Measurements from ENCODE around the gene CEP128.

Gene CEP128

DNA sequence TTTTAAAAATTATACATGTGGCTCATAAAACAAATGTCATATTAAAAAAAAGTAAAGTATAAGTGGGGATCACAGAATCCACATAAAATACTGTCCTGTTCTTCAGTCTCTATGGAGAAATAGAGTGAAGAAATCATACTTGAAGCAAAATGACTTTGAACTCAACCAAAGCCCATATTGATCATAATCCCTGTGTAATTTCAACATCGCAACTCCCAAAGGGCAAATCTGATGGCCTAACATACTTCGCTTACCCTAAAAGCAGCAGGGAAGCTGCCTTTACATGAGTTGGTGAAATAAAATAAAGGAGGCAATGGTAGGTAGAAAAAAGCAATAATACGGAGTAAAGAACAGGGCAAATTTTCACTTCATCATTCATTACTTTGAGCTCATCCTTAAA lies 101.8 kb downstream of the CEP128 start:
- in situ Hi-C loops (cut with MboI; ENCODE audit: low sequenced_read_pairs, unreplicated experiment): loop anchor here (25.0 kb wide), 1 partner anchor 1877 kb away; no protein-coding TSS in a partner anchor
- TF ChIP-seq, protein P1, sequence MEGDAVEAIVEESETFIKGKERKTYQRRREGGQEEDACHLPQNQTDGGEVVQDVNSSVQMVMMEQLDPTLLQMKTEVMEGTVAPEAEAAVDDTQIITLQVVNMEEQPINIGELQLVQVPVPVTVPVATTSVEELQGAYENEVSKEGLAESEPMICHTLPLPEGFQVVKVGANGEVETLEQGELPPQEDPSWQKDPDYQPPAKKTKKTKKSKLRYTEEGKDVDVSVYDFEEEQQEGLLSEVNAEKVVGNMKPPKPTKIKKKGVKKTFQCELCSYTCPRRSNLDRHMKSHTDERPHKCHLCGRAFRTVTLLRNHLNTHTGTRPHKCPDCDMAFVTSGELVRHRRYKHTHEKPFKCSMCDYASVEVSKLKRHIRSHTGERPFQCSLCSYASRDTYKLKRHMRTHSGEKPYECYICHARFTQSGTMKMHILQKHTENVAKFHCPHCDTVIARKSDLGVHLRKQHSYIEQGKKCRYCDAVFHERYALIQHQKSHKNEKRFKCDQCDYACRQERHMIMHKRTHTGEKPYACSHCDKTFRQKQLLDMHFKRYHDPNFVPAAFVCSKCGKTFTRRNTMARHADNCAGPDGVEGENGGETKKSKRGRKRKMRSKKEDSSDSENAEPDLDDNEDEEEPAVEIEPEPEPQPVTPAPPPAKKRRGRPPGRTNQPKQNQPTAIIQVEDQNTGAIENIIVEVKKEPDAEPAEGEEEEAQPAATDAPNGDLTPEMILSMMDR (IDR thresholded peaks at IDR 0.05; ENCODE audit: borderline replicate concordance, control extremely low read depth, extremely low read depth, insufficient read depth, missing control alignments): no peak
- DNase-seq (ENCODE audit: low spot score): no peak

DNA sequence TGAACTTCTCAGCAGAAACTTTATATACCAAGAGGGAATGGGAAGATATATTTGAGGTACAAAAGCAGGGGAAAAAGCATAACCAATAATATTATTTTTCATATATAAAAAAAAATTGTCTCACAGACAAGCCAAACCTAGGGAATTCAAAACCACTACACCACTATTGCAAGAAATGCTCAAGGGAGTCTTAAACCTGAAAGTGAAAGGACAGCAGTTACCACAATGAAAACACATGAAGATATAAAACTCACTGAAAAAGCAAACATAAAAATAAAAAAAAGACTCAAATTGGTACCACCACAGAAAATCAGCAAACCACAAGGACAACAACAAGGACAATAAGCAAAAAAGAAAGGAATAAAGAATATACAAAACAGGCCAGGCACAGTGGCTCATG lies 131.9 kb downstream of the CEP128 start:
- no peak for DNase-seq (ENCODE audit: low spot score)
- in situ Hi-C loops (cut with MboI; ENCODE audit: low sequenced_read_pairs, unreplicated experiment): no loop called here
- TF ChIP-seq, protein P1 (IDR thresholded peaks at IDR 0.05; ENCODE audit: borderline replicate concordance, control extremely low read depth, extremely low read depth, insufficient read depth, missing control alignments): no peak

DNA sequence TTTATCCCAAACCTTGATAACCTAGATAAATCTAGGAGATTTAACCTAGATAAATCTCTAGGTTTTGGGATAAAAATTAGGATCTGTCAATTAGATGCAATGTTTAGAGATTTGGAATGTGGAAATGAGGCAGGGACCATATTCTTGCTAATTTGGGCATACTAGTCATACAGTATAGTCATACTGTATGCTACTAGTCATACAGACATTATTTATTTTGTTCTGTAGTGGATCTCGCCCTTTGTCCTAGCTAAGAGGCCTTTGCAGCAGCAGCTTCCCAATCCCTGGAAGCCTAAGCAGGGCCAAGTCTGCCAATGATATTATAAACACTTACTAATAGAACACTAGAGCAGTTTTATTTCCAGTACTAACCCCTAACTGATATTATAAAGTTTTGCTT lies 136.4 kb downstream of the CEP128 start:
- in situ Hi-C loops (cut with MboI; ENCODE audit: low sequenced_read_pairs, unreplicated experiment): no loop called here
- no peak for DNase-seq (ENCODE audit: low spot score)
- TF ChIP-seq, protein P1 (IDR thresholded peaks at IDR 0.05; ENCODE audit: borderline replicate concordance, control extremely low read depth, extremely low read depth, insufficient read depth, missing control alignments): no peak

DNA sequence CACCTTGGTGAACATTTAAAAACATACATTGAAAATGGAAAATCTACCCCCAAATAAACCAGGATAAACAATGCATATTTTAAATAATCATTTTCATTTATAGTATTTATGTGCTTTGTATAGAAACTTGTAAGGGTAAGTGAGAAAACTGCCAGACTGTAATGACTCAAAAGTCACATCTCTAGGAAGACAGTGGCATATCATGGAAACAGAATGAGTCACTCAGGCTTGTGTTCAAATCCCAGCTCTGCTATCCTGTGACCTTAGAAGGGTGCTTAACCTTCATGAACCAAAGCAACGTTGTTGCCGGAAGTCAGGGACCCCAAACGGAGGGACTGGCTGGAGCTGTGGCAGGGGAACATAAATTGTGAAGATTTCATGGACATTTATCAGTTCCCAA lies 142.7 kb downstream of the CEP128 start:
- no peak for DNase-seq (ENCODE audit: low spot score)
- in situ Hi-C loops (cut with MboI; ENCODE audit: low sequenced_read_pairs, unreplicated experiment): no loop called here
- TF ChIP-seq, protein P1 (IDR thresholded peaks at IDR 0.05; ENCODE audit: borderline replicate concordance, control extremely low read depth, extremely low read depth, insufficient read depth, missing control alignments): no peak

DNA sequence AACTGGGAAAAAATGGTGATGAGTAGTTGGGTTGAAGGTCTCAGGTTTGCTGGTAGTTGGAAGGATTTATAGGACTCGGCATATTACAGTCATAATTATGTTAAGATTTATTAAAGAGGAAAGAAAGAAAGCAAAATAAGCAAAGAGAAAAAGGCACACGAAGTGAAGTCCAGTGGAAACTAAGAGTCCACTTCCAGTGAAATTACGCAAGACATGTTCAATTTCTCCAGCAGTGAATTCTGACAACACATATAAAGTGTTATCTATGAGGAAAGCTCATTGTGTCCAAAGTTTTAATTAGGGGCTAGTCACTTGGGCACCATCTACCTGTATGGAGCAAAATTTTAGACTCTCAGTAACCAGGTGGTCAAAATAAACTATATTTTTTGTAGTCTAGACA lies 143.3 kb downstream of the CEP128 start:
- TF ChIP-seq, protein P1 (IDR thresholded peaks at IDR 0.05; ENCODE audit: borderline replicate concordance, control extremely low read depth, extremely low read depth, insufficient read depth, missing control alignments): no peak
- no peak for DNase-seq (ENCODE audit: low spot score)
- in situ Hi-C loops (cut with MboI; ENCODE audit: low sequenced_read_pairs, unreplicated experiment): no loop called here

DNA sequence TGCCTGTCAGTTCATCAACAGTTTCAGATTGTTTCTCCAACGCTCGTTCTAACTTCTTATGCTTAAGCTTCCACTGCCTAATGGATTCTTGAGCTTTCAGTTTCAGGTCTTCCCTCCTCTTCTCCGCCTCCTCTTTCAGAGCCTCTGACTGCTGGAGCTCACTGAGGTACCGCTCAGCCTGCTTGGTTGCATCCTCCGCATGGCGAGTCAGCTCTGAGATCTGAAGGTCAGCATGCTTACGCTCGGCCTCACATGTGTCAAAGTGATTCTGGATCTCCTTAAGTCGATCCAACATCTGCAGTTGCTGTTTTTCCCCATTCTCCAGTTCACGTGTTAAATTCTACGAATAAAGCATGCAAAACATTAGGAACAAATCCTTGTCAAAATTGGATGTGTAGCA lies 148.8 kb downstream of the CEP128 start:
- in situ Hi-C loops (cut with MboI; ENCODE audit: low sequenced_read_pairs, unreplicated experiment): no loop called here
- DNase-seq (ENCODE audit: low spot score): no peak
- TF ChIP-seq, protein P1 (IDR thresholded peaks at IDR 0.05; ENCODE audit: borderline replicate concordance, control extremely low read depth, extremely low read depth, insufficient read depth, missing control alignments): no peak

DNA sequence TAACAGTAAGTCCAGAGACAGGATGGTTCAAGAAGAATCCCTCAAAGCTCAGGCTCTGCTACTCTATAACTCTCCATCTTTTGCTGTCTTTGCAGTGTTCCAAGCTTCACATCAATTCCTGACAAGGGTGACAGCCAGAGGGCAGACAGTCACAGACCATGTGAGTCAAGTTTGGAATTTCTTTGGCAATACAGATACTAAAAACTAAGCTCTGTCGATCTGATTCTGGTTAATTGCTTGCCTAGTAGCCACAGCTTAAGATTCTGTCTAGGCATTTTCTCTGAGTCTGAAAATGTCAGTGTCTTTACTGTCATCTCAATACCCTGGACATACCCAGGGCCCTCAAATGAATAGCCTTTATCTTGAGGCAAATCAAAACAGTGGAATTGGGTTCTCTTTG lies 153.7 kb downstream of the CEP128 start:
- in situ Hi-C loops (cut with MboI; ENCODE audit: low sequenced_read_pairs, unreplicated experiment): no loop called here
- TF ChIP-seq, protein P1 (IDR thresholded peaks at IDR 0.05; ENCODE audit: borderline replicate concordance, control extremely low read depth, extremely low read depth, insufficient read depth, missing control alignments): no peak
- DNase-seq (ENCODE audit: low spot score): no peak
